H9 (cell line): ENCODE results near the gene OGG1. TPM values are rescaled to one million over a fixed set of nuclear protein-coding genes. Genes with fewer than 3 reads are reported as not detected.

Experiments used
- DNase-seq: peaks from one replicate; pipeline ENCODE4 v3.0.0-alpha.2; 2017
- H2AFZ ChIP-seq: one replicate; pipeline ENCODE4 v1.6.1; 2013; ENCODE audit warnings: mild to moderate bottlenecking, low read length, control low read depth, moderate library complexity
- H2AK5ac ChIP-seq: 2 replicates; pipeline ENCODE4 v1.6.1; 2013; ENCODE audit warnings: low read length, control low read depth, mixed read lengths; ENCODE audit not compliant: insufficient read length
- H2BK120ac ChIP-seq: one replicate; pipeline ENCODE4 v1.6.1; 2013; ENCODE audit warnings: low read depth, mild to moderate bottlenecking, low read length, control low read depth, inconsistent platforms; ENCODE audit not compliant: poor library complexity, severe bottlenecking
- H2BK12ac ChIP-seq: 2 replicates; pipeline ENCODE4 v1.6.1; 2013; ENCODE audit warnings: low read length, control low read depth, mixed read lengths, low read depth; ENCODE audit not compliant: insufficient read length
- H2BK15ac ChIP-seq: 2 replicates; pipeline ENCODE4 v1.6.1; 2013; ENCODE audit warnings: low read depth, low read length, control low read depth
- H2BK20ac ChIP-seq: one replicate; pipeline ENCODE4 v1.6.1; 2013; ENCODE audit warnings: low read depth, mild to moderate bottlenecking, low read length, control low read depth, inconsistent platforms; ENCODE audit not compliant: poor library complexity, severe bottlenecking
- H2BK5ac ChIP-seq: 2 replicates; pipeline ENCODE4 v1.6.1; 2013; ENCODE audit warnings: low read length, control low read depth, mixed read lengths; ENCODE audit not compliant: insufficient read length
- H3K14ac ChIP-seq: 2 replicates; pipeline ENCODE4 v1.6.1; 2013; ENCODE audit warnings: low read length, control low read depth; ENCODE audit not compliant: insufficient read depth
- H3K18ac ChIP-seq: 2 replicates; pipeline ENCODE4 v1.6.1; 2013; ENCODE audit warnings: low read depth, mild to moderate bottlenecking, mixed read lengths, low read length, control low read depth; ENCODE audit not compliant: insufficient read length
- H3K23ac ChIP-seq: 2 replicates; pipeline ENCODE4 v1.6.1; 2013; ENCODE audit warnings: low read length, control low read depth, mixed read lengths, low read depth; ENCODE audit not compliant: insufficient read length
- H3K23me2 ChIP-seq: 2 replicates; pipeline ENCODE4 v1.6.1; 2013; ENCODE audit warnings: low read depth, mild to moderate bottlenecking, mixed read lengths, low read length, control low read depth; ENCODE audit not compliant: insufficient read length, poor library complexity, severe bottlenecking
- H3K27ac ChIP-seq: 2 replicates; pipeline ENCODE4 v1.5.1; 2013; ENCODE audit warnings: low read length, control low read depth, mixed read lengths, low read depth; ENCODE audit not compliant: insufficient read length
- H3K27me3 ChIP-seq: 2 replicates; pipeline ENCODE4 v1.6.1; 2013; ENCODE audit warnings: low read length, control low read depth, inconsistent platforms; ENCODE audit not compliant: insufficient read depth
- H3K4ac ChIP-seq: 2 replicates; pipeline ENCODE4 v1.6.1; 2013; ENCODE audit warnings: low read depth, mild to moderate bottlenecking, control low read depth, inconsistent platforms, low read length, moderate library complexity
- H3K4me1 ChIP-seq: 2 replicates; pipeline ENCODE4 v1.6.1; 2013; ENCODE audit warnings: low read length, control low read depth, inconsistent platforms; ENCODE audit not compliant: insufficient read depth
- H3K4me2 ChIP-seq: 2 replicates; pipeline ENCODE4 v1.6.1; 2013; ENCODE audit warnings: low read length, control low read depth, mixed read lengths; ENCODE audit not compliant: insufficient read length, insufficient read depth
- H3K56ac ChIP-seq: 2 replicates; pipeline ENCODE4 v1.6.1; 2013; ENCODE audit warnings: low read depth, mild to moderate bottlenecking, mixed read lengths, low read length, control low read depth; ENCODE audit not compliant: insufficient read length
- H3K79me1 ChIP-seq: 2 replicates; pipeline ENCODE4 v1.6.1; 2013; ENCODE audit warnings: low read depth, mild to moderate bottlenecking, moderate library complexity, low read length, control low read depth, inconsistent platforms; ENCODE audit not compliant: insufficient read depth, poor library complexity, severe bottlenecking
- H3K79me2 ChIP-seq: 2 replicates; pipeline ENCODE4 v1.6.1; 2013; ENCODE audit warnings: low read length, control low read depth, inconsistent platforms; ENCODE audit not compliant: insufficient read depth
- H3K9ac ChIP-seq: 2 replicates; pipeline ENCODE4 v1.6.1; 2013; ENCODE audit warnings: low read length, control low read depth, mixed read lengths; ENCODE audit not compliant: insufficient read length; ENCODE audit errors: extremely low read depth
- H3K9me3 ChIP-seq: one replicate; pipeline ENCODE4 v1.6.1; 2013; ENCODE audit warnings: low read depth, low read length, inconsistent platforms; ENCODE audit not compliant: control insufficient read depth
- H3T11ph ChIP-seq: one replicate; pipeline ENCODE4 v1.6.1; 2013; ENCODE audit warnings: mild to moderate bottlenecking, low read length, control low read depth, inconsistent platforms
- H4K20me1 ChIP-seq: one replicate; pipeline ENCODE4 v1.6.1; 2013; ENCODE audit not compliant: control insufficient read depth, insufficient read length, insufficient read depth
- H4K5ac ChIP-seq: 2 replicates; pipeline ENCODE4 v1.6.1; 2013; ENCODE audit warnings: low read depth, mild to moderate bottlenecking, mixed read lengths, low read length, control low read depth; ENCODE audit not compliant: insufficient read length
- H4K8ac ChIP-seq: replicated peaks from 2 replicates; pipeline ENCODE4 v1.6.1; 2013; ENCODE audit warnings: low read length, control low read depth, mixed read lengths, low read depth; ENCODE audit not compliant: insufficient read length
- H4K91ac ChIP-seq: 2 replicates; pipeline ENCODE4 v1.6.1; 2013; ENCODE audit warnings: low read depth, mild to moderate bottlenecking, moderate library complexity, mixed read lengths, low read length, control low read depth; ENCODE audit not compliant: insufficient read length
- H3K27ac Mint-ChIP-seq, 3 experiments: 2 replicates in 2 of 3; 3 replicates in 1 of 3; pipeline ENCODE4 v1.8.0; 2020 to 2021; ENCODE audit warnings: mixed read lengths in 3 of 3, mild to moderate bottlenecking in 1 of 3, moderate library complexity in 1 of 3
- H3K27me3 Mint-ChIP-seq: 2 replicates; pipeline ENCODE4 v1.8.0; 2021; ENCODE audit warnings: low read depth, mild to moderate bottlenecking, moderate library complexity, mixed read lengths
- H3K36me3 Mint-ChIP-seq, 3 experiments: 2 replicates in 2 of 3; 3 replicates in 1 of 3; pipeline ENCODE4 v1.8.0; 2020 to 2021; ENCODE audit warnings: low read depth in 3 of 3, mixed read lengths in 3 of 3; ENCODE audit not compliant: insufficient read depth in 1 of 3
- H3K4me1 Mint-ChIP-seq, 2 experiments: 2 replicates each; pipeline ENCODE4 v1.8.0; 2020; ENCODE audit warnings: mixed read lengths in 2 of 2
- H3K4me3 Mint-ChIP-seq, 2 experiments: 2 replicates in 1 of 2; 3 replicates in 1 of 2; pipeline ENCODE4 v1.8.0; 2020 to 2021; ENCODE audit warnings: mild to moderate bottlenecking in 2 of 2, mixed read lengths in 2 of 2, moderate library complexity in 1 of 2
- H3K9me3 Mint-ChIP-seq, 2 experiments: 2 replicates in 1 of 2; 3 replicates in 1 of 2; pipeline ENCODE4 v1.8.0; 2020; ENCODE audit warnings: mild to moderate bottlenecking in 2 of 2, mixed read lengths in 2 of 2, moderate library complexity in 1 of 2
- CTCF ChIP-seq: fragments of 200-600 bp; sonication (generic); conservative IDR thresholded peaks from 3 replicates; pipeline ENCODE4 v1.8.0; 2021; ENCODE audit warnings: antibody characterized with exemption, mild to moderate bottlenecking
- WGBS: extraction: QIAGEN DNeasy Blood & Tissue Kit; methylation state at CpG from one replicate; pipeline ENCODE4 v1.1.7; 2013; ENCODE audit warnings: missing lambda C conversion rate, low lambda C conversion rate, mixed read lengths; ENCODE audit not compliant: insufficient read length; ENCODE audit errors: extremely low coverage; 5-methylcytosine and 5-hydroxymethylcytosine counted together
- total RNA-seq: library from RNA; stranded (reverse); gene quantifications from 2 replicates; pipeline ENCODE4 v1.2.1, GENCODE V29; 2021

Gene OGG1
- total RNA-seq, 1 experiment from 2014 or later = 43.4 TPM

- no peak overlapping the region for H3T11ph ChIP-seq
- peak overlapping the region; percentile 84 for H3K9ac ChIP-seq
- no peaks in the 10 kb centered on the region for H3K27me3 Mint-ChIP-seq
- H3K18ac ChIP-seq = no peak overlapping the region
- no peak overlapping the region for H3K56ac ChIP-seq
- no peak for DNase-seq
- no peaks in the 10 kb centered on the region for H3K9me3 ChIP-seq
- H3K4me2 ChIP-seq = peak overlapping the region; percentile 85
- H3K14ac ChIP-seq = no peak overlapping the region
- H3K27me3 ChIP-seq = no peaks in the 10 kb centered on the region
- TF ChIP-seq CTCF = no peak
- peaks cover 4% of the 10 kb centered on the region for H3K79me1 ChIP-seq
- no peak overlapping the region for H3K23ac ChIP-seq
- H4K5ac ChIP-seq = no peak overlapping the region
- H3K9me3 Mint-ChIP-seq = no peaks in the 10 kb centered on the region
- peaks cover 14 to 19% of the 10 kb centered on the region in 2 experiments for H3K4me1 Mint-ChIP-seq
- no peak overlapping the region for H2BK12ac ChIP-seq
- H3K4ac ChIP-seq = no peak overlapping the region
- H3K79me2 ChIP-seq = peaks cover 13% of the 10 kb centered on the region; the same call in 1 of the 2 replicates
- H2BK15ac ChIP-seq = no peak overlapping the region
- WGBS = no CpG with 5 or more reads among the region's 7 CpGs
- H4K20me1 ChIP-seq = peaks cover 2% of the 10 kb centered on the region
- no peak overlapping the region for H2AK5ac ChIP-seq
- peaks cover 12% of the 10 kb centered on the region for H3K23me2 ChIP-seq
- H2BK120ac ChIP-seq = no peak overlapping the region
- H4K91ac ChIP-seq = no peak overlapping the region
- peak overlapping the region; percentile 88 to 91 for H3K4me3 Mint-ChIP-seq
- peak overlapping the region in 2 of 3 experiments; percentile 85 to 87; a peak in 4 of 7 replicates for H3K27ac Mint-ChIP-seq
- no peak overlapping the region for H2AFZ ChIP-seq
- H3K36me3 Mint-ChIP-seq = peaks cover 14 to 37% (median 33%) of the 10 kb centered on the region in 3 experiments; a peak in 6 of 7 replicates
- H3K4me1 ChIP-seq = no peaks in the 10 kb centered on the region
- H2BK20ac ChIP-seq = no peak overlapping the region
- H2BK5ac ChIP-seq = no peak overlapping the region
- no peak overlapping the region for H3K27ac ChIP-seq
- no peak overlapping the region for H4K8ac ChIP-seq
Observed at GRCh38 chr3:9732740-9733115, 17.0 kb upstream of the OGG1 start.
